HG02571 (cell line): ENCODE measurements around the gene RAB22A.
"Not testable (repeated sequence)": the region's sequence is repeated elsewhere in the genome, so short reads cannot be mapped to it uniquely, and the experiment has no call there.

ENCODE experiments used
- ATAC-seq: cut with Tn5 transposase; IDR thresholded peaks from one replicate; pipeline ENCODE4 v1.9.1; 2021; ENCODE audit warnings: mild to moderate bottlenecking, moderate library complexity; ENCODE audit not compliant: unreplicated experiment

The RAB22A gene

GRCh38 chr20:58407966-58408557 lies 98.5 kb downstream of the RAB22A start:
- no peak for ATAC-seq

GRCh38 chr20:58408603-58409246 lies 99.2 kb downstream of the RAB22A start:
- no peak for ATAC-seq

GRCh38 chr20:58414216-58414615 lies 104.7 kb downstream of the RAB22A start:
- ATAC-seq = not testable (repeated sequence)

- not testable (repeated sequence) for ATAC-seq
Measured at GRCh38 chr20:58414786-58415185, 105.3 kb downstream of the RAB22A start.

- no peak for ATAC-seq
Measured at GRCh38 chr20:58416057-58416456, 106.5 kb downstream of the RAB22A start.

- no peak for ATAC-seq
Measured at GRCh38 chr20:58416835-58417234, 107.3 kb downstream of the RAB22A start.
